HG03460 (cell line): ENCODE measurements around the gene TSPAN2.

Experiments
- ATAC-seq: cut with Tn5 transposase; IDR thresholded peaks from one replicate; pipeline ENCODE4 v1.9.1; 2021; ENCODE audit not compliant: unreplicated experiment

TSPAN2 gene

GRCh38 chr1:115076384-115076915 is 12.9 kb downstream of the TSPAN2 start:
- ATAC-seq, result no peak

GRCh38 chr1:115074839-115075534 is 14.3 kb downstream of the TSPAN2 start:
- ATAC-seq, result no peak

- ATAC-seq, result no peak
Measured at GRCh38 chr1:115073298-115074087, 15.8 kb downstream of the TSPAN2 start.

- no peak for ATAC-seq
Measured at GRCh38 chr1:115071012-115071664, 18.2 kb downstream of the TSPAN2 start.

GRCh38 chr1:115069659-115070308 is 19.5 kb downstream of the TSPAN2 start:
- no peak for ATAC-seq

GRCh38 chr1:115068826-115069585 is 20.3 kb downstream of the TSPAN2 start:
- no peak for ATAC-seq

GRCh38 chr1:115067161-115067859 is 22.0 kb downstream of the TSPAN2 start:
- ATAC-seq, result no peak

- no peak for ATAC-seq
Measured at GRCh38 chr1:115065021-115065420, 24.3 kb downstream of the TSPAN2 start.

GRCh38 chr1:115064461-115064860 is 24.8 kb downstream of the TSPAN2 start:
- ATAC-seq, result no peak

- no peak for ATAC-seq
Measured at GRCh38 chr1:115063228-115063901, 25.9 kb downstream of the TSPAN2 start.

- peak; percentile 81 for ATAC-seq
Measured at GRCh38 chr1:115062542-115063004, 26.7 kb downstream of the TSPAN2 start.

- ATAC-seq, result no peak
Measured at GRCh38 chr1:115060501-115060900, 28.8 kb downstream of the TSPAN2 start.

GRCh38 chr1:115059316-115059715 is 30.0 kb downstream of the TSPAN2 start:
- ATAC-seq, result no peak

- ATAC-seq, result no peak
Measured at GRCh38 chr1:115057661-115058254, 31.5 kb downstream of the TSPAN2 start.

- no peak for ATAC-seq
Measured at GRCh38 chr1:115056395-115056798, 32.9 kb downstream of the TSPAN2 start.

GRCh38 chr1:115052454-115053083 is 36.7 kb downstream of the TSPAN2 start:
- peak; percentile 64 for ATAC-seq

GRCh38 chr1:115051850-115052249 is 37.5 kb downstream of the TSPAN2 start:
- no peak for ATAC-seq

GRCh38 chr1:115046751-115047150 is 42.6 kb downstream of the TSPAN2 start:
- ATAC-seq, result no peak
